Stimulated activated CD8-positive, alpha-beta memory T cell treated with anti-CD3 and anti-CD28 coated beads, Interleukin-7, amount 100 ng/mL, for 4 hours (primary cell): ENCODE results near the gene TTN.

ENCODE experiments used
- DNase-seq, 2 donors: peaks; one replicate each; pipeline ENCODE4 v3.0.0-alpha.2; 2020; ENCODE audit warnings: low read depth in 2 of 2

The TTN gene

DNA sequence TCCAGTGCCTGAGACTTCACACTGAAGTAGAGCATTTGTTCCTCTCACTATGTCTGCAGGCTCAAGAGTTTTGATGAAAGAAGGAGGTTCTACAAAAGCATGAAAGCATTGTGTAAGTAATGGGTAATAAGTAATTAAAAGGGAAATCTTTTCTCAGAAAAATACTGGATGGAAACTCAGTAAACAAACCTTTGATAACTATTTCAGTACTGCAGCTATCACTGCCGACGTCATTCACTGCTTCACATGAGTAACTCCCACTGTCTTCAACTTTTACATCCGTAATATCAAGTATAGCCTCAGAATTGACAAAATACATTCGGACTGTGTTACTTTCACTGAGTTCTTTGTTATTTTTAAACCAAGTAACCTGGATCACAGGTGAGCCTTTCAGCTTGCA, 72.7 kb downstream of the TTN start:
- no peak for DNase-seq

DNA sequence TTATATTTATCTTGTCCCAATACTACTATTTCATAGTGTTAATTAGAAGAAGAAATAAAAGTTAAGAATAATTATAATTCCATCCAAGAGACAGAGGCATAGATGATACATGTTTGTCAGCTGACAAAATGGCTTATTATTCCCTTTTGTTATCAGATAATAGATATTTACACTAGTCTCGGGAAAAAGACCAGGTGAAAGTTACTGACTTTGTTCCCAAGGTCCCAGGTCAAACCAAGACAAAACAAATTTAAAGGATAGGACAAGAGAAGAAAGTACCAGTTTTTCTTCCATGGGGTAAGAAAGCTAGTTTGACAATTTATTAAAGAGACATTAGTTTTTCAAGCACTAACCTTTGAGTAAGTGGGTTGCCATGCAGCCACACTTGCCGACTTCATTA, 73.2 kb downstream of the TTN start:
- no peak for DNase-seq

DNA sequence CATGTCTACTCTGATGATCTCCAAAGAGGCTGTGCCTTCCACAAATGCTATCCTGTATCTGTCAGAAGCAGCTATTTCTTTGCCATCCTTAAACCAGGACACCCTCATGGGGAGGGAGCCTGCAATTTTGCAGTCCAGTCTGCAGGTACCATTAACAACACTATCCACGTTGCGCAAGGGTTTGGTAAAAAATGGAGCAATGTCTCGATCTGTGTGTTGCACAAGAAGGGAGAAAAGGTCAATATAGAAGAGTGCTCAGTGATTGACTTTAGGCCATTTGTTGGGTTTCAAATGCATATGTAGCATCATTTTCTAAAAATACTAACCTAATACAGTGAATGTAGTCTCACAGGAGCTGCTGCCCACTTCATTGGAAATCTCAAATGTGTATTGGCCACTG, 74.3 kb downstream of the TTN start:
- no peak for DNase-seq

DNA sequence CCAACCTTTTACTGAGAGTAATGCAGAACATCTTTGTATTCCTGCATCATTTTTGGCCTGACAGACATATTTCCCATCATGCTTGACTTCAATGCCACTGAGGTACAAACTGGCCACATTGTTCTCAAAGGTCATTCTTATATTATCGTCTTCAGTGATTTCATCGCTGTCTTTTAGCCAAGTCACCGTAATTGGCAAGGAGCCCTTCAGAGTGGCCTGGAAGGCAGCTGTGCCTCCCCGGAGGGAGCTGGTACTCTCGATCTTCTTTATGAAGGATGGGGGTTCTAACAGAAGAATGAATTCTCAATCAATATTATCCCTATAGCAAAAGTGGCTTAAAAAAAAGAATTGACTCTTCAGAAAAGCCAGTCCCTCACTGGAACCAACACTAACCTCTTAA, 75.9 kb downstream of the TTN start:
- no peak for DNase-seq

DNA sequence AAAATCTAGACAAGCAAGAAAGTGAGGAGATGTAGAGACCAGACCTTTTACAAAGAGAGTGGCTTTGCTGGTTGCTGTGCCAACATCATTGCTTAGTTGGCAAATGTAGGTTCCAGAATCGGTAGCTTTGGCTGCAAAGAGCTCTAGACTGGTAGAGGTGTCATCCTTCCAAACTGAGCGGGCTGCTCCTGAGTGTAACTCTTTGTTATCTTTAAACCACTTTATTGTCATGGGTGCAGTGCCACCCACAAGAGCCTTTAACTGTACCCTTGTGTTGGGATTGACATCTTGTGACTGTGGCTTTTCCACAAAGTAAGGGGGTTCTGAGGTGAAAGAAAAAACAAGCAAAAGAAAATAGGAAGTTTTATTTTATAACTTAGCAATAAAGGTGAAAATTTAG, 77.2 kb downstream of the TTN start:
- no peak for DNase-seq

DNA sequence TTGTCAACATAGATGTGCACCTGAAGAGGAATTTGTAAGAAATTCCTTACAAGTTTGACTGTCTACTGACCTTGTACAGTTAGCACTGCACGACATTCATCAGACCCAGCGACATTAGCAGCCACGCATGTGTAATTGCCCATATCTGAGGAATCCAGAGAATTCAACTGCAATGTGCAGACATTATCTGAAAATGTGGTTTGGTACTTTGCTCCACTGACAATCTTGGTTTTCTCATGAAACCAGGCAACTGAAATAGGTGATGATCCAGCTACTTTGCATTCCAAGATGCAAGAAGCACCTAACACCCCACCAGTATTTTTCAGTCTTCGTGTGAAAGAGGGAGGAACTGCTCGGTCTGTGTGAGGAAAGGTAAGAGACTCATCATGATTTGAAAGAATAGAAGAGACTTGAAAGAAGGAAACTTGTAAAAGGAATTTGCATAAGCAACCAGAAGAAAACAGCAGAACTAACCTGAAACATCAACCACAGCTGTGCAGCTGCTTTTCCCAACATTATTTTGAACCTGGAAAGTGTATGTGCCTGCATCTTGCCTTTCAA, 83.4 kb downstream of the TTN start:
- no peak for DNase-seq

DNA sequence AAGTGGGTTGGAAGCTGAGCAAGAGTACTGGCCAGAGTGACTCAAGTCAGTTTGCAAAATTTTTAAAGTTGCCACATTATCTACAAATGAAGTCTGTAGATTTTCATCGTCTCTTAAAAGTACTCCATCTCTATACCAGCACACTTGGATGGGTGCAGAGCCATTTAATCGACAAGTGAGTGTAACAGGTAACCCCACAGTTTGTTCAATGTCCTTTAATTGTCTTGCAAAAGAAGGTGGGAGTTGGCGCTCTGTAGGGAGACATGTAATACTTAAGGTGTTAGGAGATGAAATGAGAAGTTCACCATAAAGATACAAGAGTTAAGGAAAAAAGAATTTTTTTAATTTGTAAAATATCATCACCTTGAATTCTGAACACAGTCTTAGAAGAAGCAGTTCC, 84.9 kb downstream of the TTN start:
- no peak for DNase-seq

DNA sequence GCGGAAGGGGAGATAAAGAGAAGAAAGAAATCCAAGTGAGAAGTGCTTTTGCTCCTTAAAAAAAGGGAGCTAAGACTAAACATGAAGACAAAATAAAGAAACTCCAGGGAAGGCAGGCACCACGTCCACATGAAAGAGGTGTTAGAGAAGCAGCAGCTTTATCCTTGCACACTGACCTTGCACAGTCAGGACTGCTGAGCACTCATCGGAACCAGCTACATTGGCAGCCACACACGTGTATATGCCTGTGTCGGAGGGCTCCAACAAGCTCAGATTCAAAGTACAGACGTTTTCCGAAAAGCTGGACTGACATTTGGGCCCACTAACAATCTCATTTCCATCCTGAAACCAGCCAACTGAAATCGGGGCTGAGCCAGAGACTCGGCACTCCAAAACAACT, 88.2 kb downstream of the TTN start:
- DNase-seq = no peak

DNA sequence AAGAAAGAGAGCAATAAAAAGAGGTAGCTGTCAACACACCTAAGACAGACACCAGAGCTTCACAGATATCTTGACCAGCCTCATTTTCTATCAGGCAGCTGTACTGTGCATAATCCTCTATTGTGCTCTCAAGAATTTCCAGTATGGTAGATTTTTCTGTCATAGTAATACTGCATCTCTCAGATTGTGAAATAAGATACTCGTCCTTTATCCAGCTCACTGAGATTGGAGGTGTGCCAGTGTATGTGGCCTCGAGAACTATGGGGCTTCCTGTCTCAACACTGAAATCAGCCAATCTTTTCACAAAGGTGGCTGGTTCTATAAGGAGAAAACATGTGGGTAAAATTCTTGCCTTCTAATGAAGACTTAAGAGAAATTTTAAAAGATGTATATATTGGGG, 88.9 kb downstream of the TTN start:
- DNase-seq = no peak

DNA sequence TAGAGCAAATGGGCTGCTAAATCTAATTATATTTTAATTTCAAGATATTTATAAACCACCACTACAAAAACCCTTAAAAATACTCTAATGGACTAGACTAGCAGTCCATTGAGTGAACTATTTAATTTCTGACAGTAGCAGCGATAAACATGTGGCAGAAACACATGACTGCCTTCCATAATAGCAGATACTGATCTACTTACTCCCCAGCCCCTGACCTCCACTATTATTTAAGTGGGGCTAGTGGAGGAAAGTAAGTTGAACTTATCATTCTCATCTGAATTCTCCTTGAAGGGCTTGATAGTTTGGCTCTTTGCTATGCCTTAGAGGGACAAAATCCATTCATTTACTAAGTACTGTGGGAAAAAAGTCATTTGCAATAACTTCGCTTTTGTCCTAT, 90.8 kb downstream of the TTN start:
- no peak for DNase-seq

DNA sequence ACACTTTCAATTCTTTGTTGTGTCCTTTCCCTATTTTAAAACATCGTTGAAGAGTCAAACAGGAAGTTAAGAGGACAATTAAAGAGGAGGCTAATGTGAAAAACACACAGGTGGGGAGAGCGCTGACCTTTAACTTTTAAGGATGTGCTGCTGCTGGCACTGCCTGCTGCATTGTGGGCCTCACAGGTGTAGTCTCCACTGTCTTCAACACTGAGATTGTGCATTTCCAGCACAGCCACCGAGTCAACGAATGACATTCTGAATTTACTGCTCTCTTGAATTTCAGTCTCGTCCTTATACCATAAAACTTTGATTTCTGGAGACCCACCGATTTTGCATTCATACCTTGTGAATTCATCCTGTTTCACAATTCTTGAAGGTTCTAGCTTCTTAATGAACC, 91.9 kb downstream of the TTN start:
- DNase-seq = no peak

DNA sequence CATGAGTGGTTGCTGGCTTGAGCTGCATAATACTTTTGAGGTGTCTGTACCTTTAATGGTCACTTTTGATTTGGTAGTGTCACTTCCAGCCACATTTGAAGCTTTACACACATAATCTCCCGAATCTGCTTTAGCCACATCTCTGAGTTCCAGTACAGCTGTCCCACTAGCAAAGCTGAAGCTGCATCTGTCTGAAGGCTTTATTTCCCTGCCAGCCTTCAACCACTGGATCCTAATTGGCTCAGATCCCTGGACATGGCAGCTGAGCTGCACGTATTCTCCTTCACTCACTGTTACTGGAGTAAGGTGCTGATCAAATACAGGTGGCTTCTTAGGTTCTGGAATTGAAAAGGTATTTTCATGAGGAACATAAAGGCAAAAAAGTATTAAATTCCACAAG, 99.7 kb downstream of the TTN start:
- no peak for DNase-seq

DNA sequence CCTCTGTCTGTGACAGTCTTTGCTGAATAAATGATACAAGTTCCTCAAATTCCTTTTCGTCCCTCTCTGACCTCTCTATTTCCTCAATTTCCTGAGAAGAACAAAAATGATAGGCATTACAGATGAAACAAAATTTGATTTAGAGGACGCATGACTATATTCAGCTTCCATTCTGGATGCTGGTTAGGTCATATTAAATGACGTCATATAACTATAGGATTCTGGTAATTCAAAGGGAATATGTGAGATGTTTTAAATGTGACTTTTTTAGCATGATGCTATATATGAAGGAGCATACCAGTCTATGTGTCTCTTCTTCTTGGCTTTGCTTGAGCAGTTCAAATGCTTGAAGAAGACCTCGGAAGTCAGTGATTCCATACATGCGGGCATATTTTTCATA, 102.3 kb downstream of the TTN start:
- no peak for DNase-seq

DNA sequence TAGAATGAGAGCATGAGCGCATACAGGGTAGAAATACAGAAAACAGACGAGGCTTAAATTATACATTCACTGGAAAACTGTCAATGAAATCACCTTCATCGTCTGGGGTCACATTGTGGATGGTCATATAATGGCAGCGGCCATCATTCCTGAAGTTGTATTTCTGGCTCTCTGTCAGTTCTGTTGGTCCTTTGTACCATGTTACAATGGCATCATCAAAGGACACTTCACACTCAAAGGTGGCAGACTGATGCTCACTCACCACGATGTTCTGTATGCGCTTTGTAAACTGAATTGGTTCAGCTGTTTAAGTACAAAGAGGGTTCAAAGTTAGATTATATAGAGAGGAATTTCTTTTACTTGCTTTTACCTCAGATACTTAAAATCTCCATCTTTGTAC, 104.9 kb downstream of the TTN start:
- no peak for DNase-seq

DNA sequence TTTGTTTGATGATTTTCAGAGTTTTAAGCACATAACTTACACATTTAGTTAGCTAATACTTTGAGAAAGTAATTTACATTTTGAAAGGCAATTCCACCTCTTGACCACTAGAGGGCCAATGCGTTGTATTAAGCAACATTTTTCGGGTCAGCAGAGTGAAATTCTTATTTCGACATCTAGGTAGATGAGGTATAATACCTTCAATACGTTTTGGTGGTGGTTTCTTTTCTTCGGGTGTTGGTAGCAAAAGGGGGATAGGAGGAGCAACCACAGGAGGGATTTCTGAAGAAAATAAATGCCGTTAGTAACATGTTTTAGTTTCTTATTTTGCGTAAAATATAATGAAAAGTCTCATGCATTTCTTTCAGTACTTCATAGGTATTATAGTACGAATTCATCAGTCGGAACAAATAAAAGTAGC, 106.3 kb downstream of the TTN start:
- no peak for DNase-seq

DNA sequence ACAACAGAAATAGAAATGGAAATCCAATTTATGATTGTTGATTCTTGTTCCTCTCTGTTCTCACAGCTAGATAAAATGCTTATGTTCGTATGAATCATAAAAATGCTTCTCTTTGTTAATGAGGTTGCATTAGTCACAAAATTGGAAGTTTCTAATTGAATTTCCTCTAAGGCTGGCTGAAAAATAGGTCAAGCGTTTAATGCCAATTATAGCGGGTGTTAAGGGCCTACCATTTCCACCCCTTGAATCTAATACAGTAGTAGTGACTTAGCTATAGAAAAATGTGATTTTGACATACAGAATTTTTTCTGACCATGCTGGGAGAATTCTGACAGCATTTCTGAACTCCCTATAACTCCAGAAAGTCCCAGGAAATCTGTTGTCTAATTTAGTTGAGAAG, 107.1 kb downstream of the TTN start:
- no peak for DNase-seq

DNA sequence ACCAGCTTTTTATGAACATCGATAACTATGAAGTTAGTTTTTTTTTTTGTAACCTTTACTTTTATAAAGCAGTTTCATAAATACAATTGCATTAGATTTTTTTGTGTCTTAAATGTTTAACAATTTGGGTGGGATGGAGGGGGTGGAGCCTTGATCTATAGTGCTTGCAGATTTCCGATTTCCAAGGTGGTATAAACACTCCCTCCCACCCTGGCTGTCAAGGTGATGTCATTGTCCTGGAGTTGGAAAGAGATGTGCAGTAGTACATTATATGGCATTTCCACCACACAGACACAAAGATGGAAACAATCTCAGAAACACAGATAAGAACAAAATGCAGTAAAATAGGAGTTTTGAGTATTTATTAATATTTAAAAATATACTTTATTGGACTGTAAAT, 114.4 kb downstream of the TTN start:
- no peak for DNase-seq

DNA sequence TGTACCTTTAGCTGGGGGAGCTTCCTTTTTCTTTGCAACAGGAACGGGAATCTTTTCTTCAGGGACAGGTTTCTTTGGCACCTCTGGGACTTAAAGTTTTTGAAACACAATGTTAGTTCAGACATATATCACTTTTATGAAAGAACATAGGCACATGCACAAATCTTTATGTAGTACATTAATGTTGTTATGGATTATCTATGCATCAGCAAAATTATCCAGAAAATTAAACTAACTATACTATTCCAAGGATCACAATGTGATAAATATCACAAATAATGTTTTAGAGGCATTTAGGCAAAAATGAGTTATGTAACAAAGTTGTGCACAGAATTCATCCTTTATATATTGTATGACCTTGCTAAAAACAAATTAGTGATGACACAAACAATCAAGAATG, 117.4 kb downstream of the TTN start:
- DNase-seq = no peak

DNA sequence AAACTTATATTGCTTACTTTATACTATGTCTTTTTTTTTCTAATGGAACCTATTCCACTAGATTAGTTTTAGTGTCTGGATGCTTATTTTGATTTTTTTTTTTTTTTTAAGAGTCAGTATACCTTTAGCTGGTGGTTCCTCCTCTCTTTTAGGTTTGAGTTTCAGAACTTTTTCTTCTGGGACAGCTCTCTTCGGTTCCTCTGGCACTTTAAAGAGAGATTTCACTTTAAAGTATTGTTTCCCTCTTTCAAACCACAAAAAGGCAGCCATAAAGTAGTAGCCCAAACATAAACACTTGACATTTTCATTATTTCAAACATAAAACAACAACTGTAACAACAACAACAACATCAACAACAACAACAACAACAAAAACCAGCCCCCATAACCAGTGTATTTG, 123.3 kb downstream of the TTN start:
- no peak for DNase-seq

DNA sequence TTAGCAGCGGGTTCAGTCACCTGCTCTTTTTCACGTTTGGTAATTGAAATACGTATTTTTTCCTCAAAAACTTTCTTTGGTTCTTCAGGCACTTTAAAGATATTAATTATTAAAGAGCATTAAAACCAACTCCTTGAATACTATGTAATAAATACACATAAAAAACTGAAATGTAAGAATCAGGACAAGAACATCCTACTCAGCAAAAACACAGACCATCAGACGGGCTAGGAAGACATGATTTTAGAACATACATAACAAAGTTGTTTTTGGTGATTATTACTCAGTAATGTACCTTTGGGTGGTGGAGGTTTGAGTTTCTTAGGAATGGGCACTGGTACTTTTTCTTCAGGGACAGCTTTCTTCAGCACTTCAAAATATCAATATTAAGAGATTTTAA, 126.1 kb downstream of the TTN start:
- DNase-seq = no peak

DNA sequence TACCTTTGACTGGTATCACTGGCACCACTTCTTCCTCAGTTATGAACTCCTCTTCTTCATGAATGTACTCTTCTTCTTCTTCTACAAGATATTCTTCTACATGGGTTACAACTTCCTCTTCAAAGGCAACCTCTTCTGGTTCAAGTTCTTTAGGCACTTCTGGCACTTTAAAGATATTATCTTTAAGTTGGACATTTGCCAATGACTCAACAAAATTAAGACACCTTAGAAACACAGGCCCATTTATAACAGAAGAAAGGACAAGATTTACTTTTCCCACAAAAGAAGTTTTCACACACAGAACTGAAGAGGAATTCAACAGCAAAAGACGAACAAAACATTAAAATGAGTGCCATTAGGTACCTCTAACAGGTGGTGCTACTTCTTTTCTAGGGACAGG, 127.3 kb downstream of the TTN start:
- no peak for DNase-seq

DNA sequence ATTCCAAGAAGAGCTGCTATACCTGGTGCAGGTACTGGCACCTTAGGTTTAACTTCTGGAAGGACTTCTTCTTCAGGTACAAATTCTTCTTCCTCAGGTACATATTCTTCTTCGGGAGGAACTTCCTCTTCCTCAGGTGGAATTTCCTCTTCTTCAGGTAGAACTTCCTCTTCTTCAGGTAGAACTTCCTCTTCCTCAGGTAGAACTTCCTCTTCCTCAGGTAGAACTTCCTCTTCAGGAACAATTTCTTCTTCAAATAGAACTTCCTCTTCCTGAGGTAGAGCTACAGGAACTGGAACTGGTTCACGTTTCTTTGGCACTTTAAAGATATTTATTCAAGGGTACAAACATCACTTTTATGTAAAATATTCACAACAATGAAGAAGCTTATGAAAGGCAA, 129.6 kb downstream of the TTN start:
- no peak for DNase-seq

DNA sequence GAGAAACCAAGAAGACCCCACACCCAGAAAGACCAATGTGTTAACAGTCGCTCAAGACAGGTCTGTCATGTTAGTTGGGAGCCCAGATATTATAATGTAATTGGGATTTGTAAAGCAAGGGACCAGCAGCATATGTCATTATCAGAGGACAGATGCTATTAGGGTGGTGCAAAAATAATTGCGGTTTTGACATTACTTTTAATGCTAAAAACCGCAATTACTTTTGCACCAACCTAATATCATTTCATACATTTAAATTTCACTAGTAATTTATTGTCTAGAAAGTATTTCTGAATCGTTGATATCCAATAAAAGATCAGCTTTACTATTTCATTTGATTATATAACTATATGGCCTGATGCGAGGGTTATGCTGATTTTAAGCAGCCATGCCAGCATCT, 131.2 kb downstream of the TTN start:
- no peak for DNase-seq

DNA sequence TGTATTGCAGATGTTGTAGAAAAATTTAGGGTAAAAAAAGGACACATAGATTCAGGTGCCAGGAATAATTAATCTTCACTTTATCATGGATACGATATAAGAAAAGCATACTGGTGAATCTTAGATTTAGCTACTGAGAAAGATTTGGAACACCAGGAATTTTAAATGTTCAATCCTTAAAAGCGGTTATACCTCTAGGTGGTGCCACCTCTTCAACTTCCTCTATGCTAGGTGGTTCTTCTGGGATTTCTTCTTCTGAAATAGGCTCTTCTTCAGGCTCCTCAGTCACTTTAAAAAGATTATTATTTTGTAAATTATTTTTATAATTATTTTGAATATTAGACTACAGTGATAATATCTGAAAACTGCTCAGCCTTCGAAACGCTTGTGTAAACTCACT, 133.1 kb downstream of the TTN start:
- DNase-seq = no peak

DNA sequence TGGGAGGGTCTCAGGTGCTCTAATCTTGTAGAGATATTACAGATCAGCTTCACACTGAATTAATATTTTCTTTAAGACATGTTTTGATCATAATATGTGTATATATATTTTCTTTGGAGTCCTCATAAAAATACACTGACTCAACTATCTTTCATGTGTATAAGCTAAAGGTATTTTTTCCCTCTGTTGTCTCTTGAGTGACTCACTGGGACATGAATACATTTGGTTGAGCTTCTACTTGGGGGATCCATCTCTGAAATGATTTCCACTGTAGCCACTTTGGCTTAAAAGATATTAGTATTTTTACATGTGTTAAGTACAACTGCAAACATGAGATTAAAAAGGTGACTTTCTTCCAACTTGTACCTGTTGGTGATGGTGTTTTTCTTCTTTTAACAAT, 140.8 kb downstream of the TTN start:
- DNase-seq = no peak
